Measurements from ENCODE around the gene SND1.

- TF ChIP-seq TAF1 (IDR thresholded peaks at IDR 0.05; ENCODE audit: borderline replicate concordance, low read depth, low read length) = no peak
- TF ChIP-seq POLR2AphosphoS5 (IDR thresholded peaks at IDR 0.05; ENCODE audit: low read depth, low read length) = no peak
Measured at GRCh38 chr7:128020159-128020558, 368.2 kb downstream of the SND1 start.

Data from GM12892 (cell line).